ENCODE results near the gene TSSK2. TPM values are rescaled to one million over a fixed set of nuclear protein-coding genes. Genes with fewer than 3 reads are reported as not detected.

The TSSK2 gene
- total RNA-seq, 1 donor from 2014 or later: not detected

- DNase-seq (ENCODE audit: low read depth): no peak
- TF ChIP-seq CTCF (IDR thresholded peaks at IDR 0.05; ENCODE audit: insufficient read depth, low read length, severe bottlenecking): no peak
- no peak overlapping the region for H3K4me3 ChIP-seq (ENCODE audit: low read depth, low read length)
- no peaks in the 10 kb centered on the region for H3K27me3 ChIP-seq (ENCODE audit: control insufficient read depth, insufficient read depth, low read length)
- no peak for FAIRE-seq
- peaks cover 8% of the 10 kb centered on the region for H3K36me3 ChIP-seq (ENCODE audit: control insufficient read depth, insufficient read depth, low read length)
Measured at GRCh38 chr22:19180234-19180633, 49.1 kb downstream of the TSSK2 start.

- Histone ChIP-seq H3K4me3 (ENCODE audit: low read depth, low read length) (no peak overlapping the region), H3K36me3 (ENCODE audit: control insufficient read depth, insufficient read depth, low read length) (peaks cover 4% of the 10 kb centered on the region), H3K27me3 (ENCODE audit: control insufficient read depth, insufficient read depth, low read length) (no peaks in the 10 kb centered on the region)
- no peak for DNase-seq (ENCODE audit: low read depth)
- FAIRE-seq: no peak
- TF ChIP-seq CTCF (IDR thresholded peaks at IDR 0.05; ENCODE audit: insufficient read depth, low read length, severe bottlenecking): no peak
Measured at GRCh38 chr22:19180740-19181410, 49.8 kb downstream of the TSSK2 start.

- TF ChIP-seq CTCF (IDR thresholded peaks at IDR 0.05; ENCODE audit: insufficient read depth, low read length, severe bottlenecking): no peak
- no peak overlapping the region for H3K4me3 ChIP-seq (ENCODE audit: low read depth, low read length)
- H3K36me3 ChIP-seq (ENCODE audit: control insufficient read depth, insufficient read depth, low read length): peaks cover 1% of the 10 kb centered on the region
- peak; percentile 79 for FAIRE-seq
- no peaks in the 10 kb centered on the region for H3K27me3 ChIP-seq (ENCODE audit: control insufficient read depth, insufficient read depth, low read length)
- no peak for DNase-seq (ENCODE audit: low read depth)
Measured at GRCh38 chr22:19181786-19182471, 50.8 kb downstream of the TSSK2 start.

Other genes starting within 250 kb of the TSSK2 start
- gene DGCR6, start 225.0 kb upstream of the TSSK2 start, total RNA-seq: 1.8 and 7.9 TPM in 2 replicates
- 5.0 and 52.6 TPM in 2 replicates for gene PRODH, start 195.0 kb upstream of the TSSK2 start, total RNA-seq
- gene DGCR2, start 8.9 kb upstream of the TSSK2 start, total RNA-seq: 50.0 and 60.7 TPM in 2 replicates
- 6.9 and 12.9 TPM in 2 replicates for gene ESS2, start 13.3 kb downstream of the TSSK2 start, total RNA-seq
- gene GSC2, start 19.0 kb downstream of the TSSK2 start, total RNA-seq: not detected in 2 replicates
- 62.3 and 71.6 TPM in 2 replicates for gene SLC25A1, start 47.4 kb downstream of the TSSK2 start, total RNA-seq
- 13.7 and 20.2 TPM in 2 replicates for gene CLTCL1, start 160.4 kb downstream of the TSSK2 start, total RNA-seq